GM12892 (cell line): Measurements from ENCODE around the gene MYO5C.

ENCODE experiments used
- POLR2A ChIP-seq: IDR thresholded peaks from 2 replicates; pipeline ENCODE4 v1.6.1; 2011; ENCODE audit warnings: low read depth, low read length, control low read depth
- POLR2AphosphoS5 ChIP-seq: IDR thresholded peaks from 2 replicates; pipeline ENCODE4 v1.6.1; 2011; ENCODE audit warnings: low read depth, low read length, control low read depth
- TAF1 ChIP-seq: IDR thresholded peaks from 2 replicates; pipeline ENCODE4 v1.6.1; 2011; ENCODE audit warnings: low read depth, mild to moderate bottlenecking, control low read depth, low read length, borderline replicate concordance

- TF ChIP-seq POLR2A (no peak), POLR2AphosphoS5 (no peak), TAF1 (no peak)
Observed at GRCh38 chr15:52241489-52241888, 54.1 kb downstream of the MYO5C start.
